H1 (cell line): ENCODE results near the gene SFRP5. TPM values are rescaled to one million over a fixed set of nuclear protein-coding genes. Genes with fewer than 3 reads are reported as not detected.

ENCODE experiments used
- CTCF ChIA-PET: fragments of 300-600 bp; sonication (Branson Sonifier 250); formaldehyde crosslinking; loops from one replicate; lab custom pipeline; 2021; ENCODE audit not compliant: partially characterized antibody; lab: Charles Lee
- POLR2A ChIA-PET: fragments of 300-600 bp; sonication (Branson Sonifier 250); formaldehyde crosslinking; loops from one replicate; lab custom pipeline; 2021; ENCODE audit warnings: inconsistent platforms; ENCODE audit not compliant: partially characterized antibody; lab: Charles Lee
- DNase-seq, 2 experiments: peaks; one replicate each; pipeline versions ENCODE4 v3.0.0 to v3.0.0-alpha.2; 2010 to 2022; ENCODE audit warnings: low spot score in 2 of 2, low read depth in 1 of 2, mixed read lengths in 1 of 2
- FAIRE-seq: peaks from 2 replicates; lab custom pipeline; 2011; peaks lifted over from hg19 to GRCh38; lab: Jason Lieb, UNC
- H2AFZ ChIP-seq: 2 replicates; pipeline ENCODE4 v1.8.1; 2012; ENCODE audit warnings: low read length, inconsistent platforms
- H2AK5ac ChIP-seq: 2 replicates; pipeline ENCODE4 v1.6.1; 2013; ENCODE audit warnings: low read depth, low read length
- H2BK120ac ChIP-seq: replicated peaks from 2 replicates; pipeline ENCODE3; 2013; ENCODE audit warnings: low read depth, low read length, inconsistent platforms
- H2BK12ac ChIP-seq: 2 replicates; pipeline ENCODE4 v1.6.1; 2013; ENCODE audit warnings: low read depth, low read length
- H2BK15ac ChIP-seq: 2 replicates; pipeline ENCODE4 v1.6.1; 2013; ENCODE audit warnings: low read length
- H2BK20ac ChIP-seq: 2 replicates; pipeline ENCODE4 v1.6.1; 2013; ENCODE audit warnings: low read length
- H2BK5ac ChIP-seq: 2 replicates; pipeline ENCODE4 v1.6.1; 2013; ENCODE audit warnings: low read depth, low read length
- H3K14ac ChIP-seq: 2 replicates; pipeline ENCODE4 v1.6.1; 2013; ENCODE audit warnings: inconsistent platforms; ENCODE audit not compliant: insufficient read length
- H3K18ac ChIP-seq: 2 replicates; pipeline ENCODE4 v1.6.1; 2013; ENCODE audit warnings: low read length; ENCODE audit errors: extremely low read depth
- H3K23ac ChIP-seq: 2 replicates; pipeline ENCODE4 v1.6.1; 2013; ENCODE audit warnings: inconsistent platforms; ENCODE audit not compliant: insufficient read length
- H3K23me2 ChIP-seq: 2 replicates; pipeline ENCODE4 v1.6.1; 2013; ENCODE audit warnings: low read depth, low read length
- H3K27ac ChIP-seq: 2 replicates; pipeline ENCODE4 v1.6.1; 2011; ENCODE audit warnings: low read depth, low read length, inconsistent platforms
- H3K27me3 ChIP-seq, 4 experiments: replicated peaks in 1 of 4; 1 replicate in 1 of 4; 2 replicates in 3 of 4; pipeline versions ENCODE4 v1.6.1 to v1.8.1; 2011 to 2013; ENCODE audit warnings: low read length in 3 of 4, mild to moderate bottlenecking in 3 of 4, inconsistent platforms in 2 of 4, mixed read lengths in 2 of 4, moderate library complexity in 1 of 4; ENCODE audit not compliant: control insufficient read depth in 3 of 4, insufficient read depth in 3 of 4; ENCODE audit errors: extremely low read depth in 1 of 4
- H3K36me3 ChIP-seq, 4 experiments: 2 replicates each; pipeline versions ENCODE4 v1.6.1 to v1.8.1; 2011 to 2013; ENCODE audit warnings: mild to moderate bottlenecking in 4 of 4, low read length in 3 of 4, moderate library complexity in 2 of 4, control low read depth in 1 of 4, inconsistent platforms in 1 of 4; ENCODE audit not compliant: insufficient read depth in 4 of 4, control insufficient read depth in 2 of 4
- H3K4ac ChIP-seq: replicated peaks from 2 replicates; pipeline ENCODE3; 2013; ENCODE audit warnings: low read length, low read depth, mixed read lengths, inconsistent platforms; ENCODE audit not compliant: insufficient read length
- H3K4me1 ChIP-seq, 4 experiments: replicated peaks in 1 of 4; 1 replicate in 1 of 4; 2 replicates in 3 of 4; pipeline versions ENCODE4 v1.6.1 to v1.8.1; 2011 to 2013; ENCODE audit warnings: low read length in 3 of 4, inconsistent platforms in 2 of 4, mixed read lengths in 1 of 4; ENCODE audit not compliant: insufficient read depth in 4 of 4, control insufficient read depth in 3 of 4
- H3K4me2 ChIP-seq, 2 experiments: 2 replicates each; pipeline versions ENCODE4 v1.6.1 to v1.8.1; 2011 to 2013; ENCODE audit warnings: low read depth in 2 of 2, low read length in 2 of 2, control low read depth in 1 of 2, inconsistent platforms in 1 of 2, mild to moderate bottlenecking in 1 of 2; ENCODE audit not compliant: insufficient read depth in 1 of 2
- H3K4me3 ChIP-seq, 4 experiments: fragments of 200-600, 300-600 bp in 1 of 4; sonication (generic), shearing (Covaris generic), sonication (Bioruptor Twin) in 1 of 4; 2 replicates each; pipeline versions ENCODE4 v1.5.1 to v1.8.1; 2011 to 2016; ENCODE audit warnings: low read length in 4 of 4, low read depth in 3 of 4, control low read depth in 2 of 4, inconsistent platforms in 2 of 4, mild to moderate bottlenecking in 2 of 4, mixed read lengths in 1 of 4, moderate library complexity in 1 of 4; ENCODE audit not compliant: insufficient read depth in 2 of 4; ENCODE audit errors: extremely low read depth in 1 of 4
- H3K56ac ChIP-seq: replicated peaks from 2 replicates; pipeline ENCODE3; 2013; ENCODE audit warnings: low read depth, mild to moderate bottlenecking, mixed read lengths, low read length, inconsistent platforms; ENCODE audit not compliant: insufficient read length
- H3K79me1 ChIP-seq: 2 replicates; pipeline ENCODE4 v1.6.1; 2013; ENCODE audit warnings: low read depth, low read length, control low read depth
- H3K79me2 ChIP-seq, 2 experiments: 2 replicates each; pipeline versions ENCODE4 v1.6.1 to v1.8.1; 2012 to 2013; ENCODE audit warnings: low read length in 2 of 2, mild to moderate bottlenecking in 2 of 2, inconsistent platforms in 1 of 2; ENCODE audit not compliant: insufficient read depth in 2 of 2, control insufficient read depth in 1 of 2
- H3K9ac ChIP-seq, 4 experiments: replicated peaks in 1 of 4; 1 replicate in 1 of 4; 2 replicates in 3 of 4; pipeline versions ENCODE4 v1.6.1 to v1.8.1; 2011 to 2013; ENCODE audit warnings: low read depth in 3 of 4, low read length in 3 of 4, control low read depth in 2 of 4, mild to moderate bottlenecking in 2 of 4, moderate library complexity in 2 of 4, inconsistent platforms in 1 of 4; ENCODE audit errors: extremely low read depth in 1 of 4
- H3K9me3 ChIP-seq, 2 experiments: 2 replicates each; pipeline versions ENCODE4 v1.6.1 to v1.8.1; 2012 to 2013; ENCODE audit warnings: mild to moderate bottlenecking in 2 of 2, moderate library complexity in 2 of 2, control low read depth in 1 of 2, inconsistent platforms in 1 of 2, low read depth in 1 of 2, low read length in 1 of 2, mixed read lengths in 1 of 2; ENCODE audit not compliant: insufficient read depth in 2 of 2
- H4K20me1 ChIP-seq, 2 experiments: replicated peaks in 1 of 2; 2 replicates each; pipeline versions ENCODE3 to v1.8.1; 2011 to 2013; ENCODE audit warnings: inconsistent platforms in 2 of 2, low read length in 2 of 2, mild to moderate bottlenecking in 1 of 2; ENCODE audit not compliant: insufficient read depth in 2 of 2, control insufficient read depth in 1 of 2
- H4K5ac ChIP-seq: 2 replicates; pipeline ENCODE4 v1.6.1; 2013; ENCODE audit warnings: low read length, low read depth, mixed read lengths, inconsistent platforms; ENCODE audit not compliant: insufficient read length
- H4K8ac ChIP-seq: 2 replicates; pipeline ENCODE4 v1.8.0; 2013; ENCODE audit warnings: mild to moderate bottlenecking, moderate library complexity, low read length, inconsistent platforms; ENCODE audit not compliant: insufficient read depth; ENCODE audit errors: extremely low read depth
- H4K91ac ChIP-seq: replicated peaks from 2 replicates; pipeline ENCODE3; 2013; ENCODE audit warnings: low read length, mixed read lengths, inconsistent platforms; ENCODE audit not compliant: insufficient read length
- KDM5A ChIP-seq: fragments of 200-600 bp; IDR thresholded peaks from 2 replicates; pipeline ENCODE4 v1.7.1; 2012; ENCODE audit warnings: mild to moderate bottlenecking, low read length, inconsistent platforms, mixed read lengths
- POU5F1 ChIP-seq: IDR thresholded peaks from 2 replicates; pipeline ENCODE4 v1.6.1; 2011; ENCODE audit warnings: low read depth, mild to moderate bottlenecking, low read length, moderate library complexity
- RAD21 ChIP-seq, 2 experiments: IDR thresholded peaks in 1 of 2; conservative IDR thresholded peaks in 1 of 2; 2 replicates each; pipeline ENCODE4 v1.6.1; 2011; ENCODE audit warnings: low read depth in 2 of 2, low read length in 2 of 2, improper control_type of control experiment in 1 of 2, inconsistent platforms in 1 of 2, mild to moderate bottlenecking in 1 of 2, moderate library complexity in 1 of 2
- RFX5 ChIP-seq: IDR thresholded peaks from 2 replicates; pipeline ENCODE4 v1.6.1; 2011; ENCODE audit warnings: low read depth, low read length, improper control_type of control experiment, borderline replicate concordance
- TBP ChIP-seq: IDR thresholded peaks from 2 replicates; pipeline ENCODE4 v1.6.1; 2011; ENCODE audit warnings: low read depth, low read length, improper control_type of control experiment
- WGBS, 2 experiments: shearing (Covaris generic) in 1 of 2; methylation state at CpG; one replicate each; pipeline versions ENCODE4 v1.1.6 to v1.1.7; 2013 to 2015; ENCODE audit warnings: low lambda C conversion rate in 2 of 2, mixed read lengths in 2 of 2, inconsistent platforms in 1 of 2, low coverage in 1 of 2, missing lambda C conversion rate in 1 of 2; ENCODE audit not compliant: insufficient replicate concordance in 2 of 2, insufficient coverage in 1 of 2, insufficient read length in 1 of 2; ENCODE audit errors: extremely low coverage in 1 of 2, missing lambda C conversion rate in 1 of 2; 5-methylcytosine and 5-hydroxymethylcytosine counted together
- polyA plus RNA-seq, 7 experiments: library from polyadenylated mRNA; depleted of rRNA in 3 of 7; stranded (reverse) in 5 of 7; unstranded in 2 of 7; fragments of >200 nt in 5 of 7; fragments of 200-250 nt in 2 of 7; gene quantifications; 1 replicate in 5 of 7; 2 replicates in 1 of 7; 4 replicates in 1 of 7; pipeline versions ENCODE4 v1.2.1 to v1.2.3, GENCODE V29; 2011 to 2013; ENCODE audit warnings: missing spikeins in 2 of 7, mixed read lengths in 2 of 7
- total RNA-seq: library from RNA; stranded (reverse); fragmentation: NEBNext Ultra II Directional; extraction: Animal tissue kit (Norgen Biotek cat#: 25700); gene quantifications from 2 replicates; pipeline ENCODE4 v1.2.1, GENCODE V29; 2021
- TF ChIP-seq, protein P1 (sequence below): IDR thresholded peaks from 2 replicates; pipeline ENCODE4 v1.6.1; 2012; ENCODE audit warnings: inconsistent platforms

SFRP5 gene
- total and polyA plus RNA-seq, 2 of the 8 experiments (the other 6 are each of a cell fraction or from before 2014, with no cell fraction given): 3.9 to 5.9 TPM

DNA sequence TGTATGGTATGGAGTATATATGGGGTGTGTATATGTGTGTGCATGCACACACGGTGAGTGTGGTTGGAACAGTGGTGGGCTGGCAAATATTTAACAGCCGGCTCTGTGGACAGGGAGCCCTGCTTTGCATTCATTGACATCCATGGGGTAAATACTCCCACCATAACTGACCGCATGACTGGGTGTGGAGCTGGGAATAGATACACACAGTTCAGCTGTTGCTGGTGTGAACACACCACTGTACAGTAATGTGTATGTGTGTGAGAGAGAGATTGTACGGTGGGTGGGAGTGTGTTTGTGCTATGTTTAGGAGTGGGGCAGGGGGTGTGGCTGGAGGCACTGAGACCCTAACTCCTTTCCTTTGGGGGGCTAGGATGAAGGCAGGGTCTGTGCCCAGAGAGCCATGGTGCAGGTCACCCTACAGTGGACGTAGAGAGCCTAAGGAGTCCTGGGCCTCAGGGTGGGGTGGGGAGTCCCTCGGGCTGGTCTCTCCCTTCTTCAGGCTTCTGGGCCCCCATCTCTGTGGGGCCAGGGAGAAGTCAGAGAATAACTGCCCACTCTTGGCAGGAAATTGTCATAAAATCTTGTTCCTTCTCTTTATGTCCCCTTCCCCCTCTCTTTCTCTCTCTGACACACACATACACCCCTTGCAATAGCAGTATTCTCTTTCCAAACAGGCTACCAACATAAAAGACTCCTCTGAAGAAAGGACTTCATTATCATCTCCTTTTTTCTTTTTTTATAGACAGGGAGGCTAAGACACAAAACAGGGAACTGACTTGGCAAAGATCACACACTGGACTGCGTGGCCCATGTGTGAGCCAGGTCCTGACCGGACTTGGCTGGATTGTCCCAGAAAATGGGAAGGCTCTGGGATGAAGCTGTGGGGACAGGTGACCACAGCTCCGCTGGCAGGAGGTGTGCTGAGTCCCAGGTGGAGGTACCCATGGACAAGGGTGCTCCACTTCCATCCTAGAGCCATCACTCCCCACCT is 3.2 kb downstream of the SFRP5 start:
- no peak overlapping the region for H2BK120ac ChIP-seq
- H3K4ac ChIP-seq: no peak overlapping the region
- H3K79me1 ChIP-seq: no peaks in the 10 kb centered on the region; the same call in 1 of the 2 replicates
- no peak overlapping the region for H3K4me2 ChIP-seq
- H2BK15ac ChIP-seq: no peak overlapping the region
- no peak overlapping the region for H2AK5ac ChIP-seq
- no peak overlapping the region for H3K14ac ChIP-seq
- no peak overlapping the region for H4K8ac ChIP-seq
- no peak overlapping the region for H2BK20ac ChIP-seq
- DNase-seq (no peak), FAIRE-seq (no peak)
- no peaks in the 10 kb centered on the region for H3K79me2 ChIP-seq
- H3K23ac ChIP-seq: no peak overlapping the region
- no peaks in the 10 kb centered on the region; a peak in 1 of 8 replicates for H3K36me3 ChIP-seq
- TF ChIP-seq KDM5A (no peak), TBP (no peak), POU5F1 (no peak), RAD21 (IDR thresholded peaks at IDR 0.05 in 1 of 2, conservative IDR thresholded peaks at IDR 0.05 in 1 of 2; ENCODE audit: low read depth in 2 of 2, low read length in 2 of 2) (no peak), RFX5 (no peak)
- TF ChIP-seq, protein P1, sequence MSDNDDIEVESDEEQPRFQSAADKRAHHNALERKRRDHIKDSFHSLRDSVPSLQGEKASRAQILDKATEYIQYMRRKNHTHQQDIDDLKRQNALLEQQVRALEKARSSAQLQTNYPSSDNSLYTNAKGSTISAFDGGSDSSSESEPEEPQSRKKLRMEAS: no peak
- no peak overlapping the region for H3K4me3 ChIP-seq
- no peak overlapping the region for H2BK5ac ChIP-seq
- H3K4me1 ChIP-seq: peaks cover 2 to 10% (median 7%) of the 10 kb centered on the region in 4 experiments; a peak in 6 of 7 replicates
- H3K9ac ChIP-seq: no peak overlapping the region
- no peak overlapping the region for H2BK12ac ChIP-seq
- H3K27me3 ChIP-seq: peaks cover 14 to 49% (median 40%) of the 10 kb centered on the region in 4 experiments
- ChIA-PET POLR2A (interaction anchor here (0.8 kb wide), 1 partner anchor 9 kb away, joined by 3 read pairs; no protein-coding TSS in a partner anchor), CTCF (interaction anchor here (0.5 to 1.9 kb wide), 7 partner anchors 10 to 135 kb away, joined by 3 to 10 read pairs (median 4); no protein-coding TSS in a partner anchor)
- H3K56ac ChIP-seq: no peak overlapping the region
- peaks cover 15% of the 10 kb centered on the region; the same call in 1 of the 2 replicates for H3K23me2 ChIP-seq
- no peak overlapping the region for H2AFZ ChIP-seq
- no peaks in the 10 kb centered on the region for H3K9me3 ChIP-seq
- H4K20me1 ChIP-seq: no peaks in the 10 kb centered on the region
- no peak overlapping the region for H3K18ac ChIP-seq
- WGBS, 2 experiments: 91% methylated on average over 8 of the region's 9 CpGs; no CpG with 5 or more reads in 1 of the 2 experiments
- H4K91ac ChIP-seq: no peak overlapping the region
- no peak overlapping the region for H3K27ac ChIP-seq
- no peak overlapping the region for H4K5ac ChIP-seq
